ENCODE results near the gene FBXO27.
A peak's percentile ranks its signal among the peaks of the same experiment; 100 is the strongest.

FBXO27 gene

DNA sequence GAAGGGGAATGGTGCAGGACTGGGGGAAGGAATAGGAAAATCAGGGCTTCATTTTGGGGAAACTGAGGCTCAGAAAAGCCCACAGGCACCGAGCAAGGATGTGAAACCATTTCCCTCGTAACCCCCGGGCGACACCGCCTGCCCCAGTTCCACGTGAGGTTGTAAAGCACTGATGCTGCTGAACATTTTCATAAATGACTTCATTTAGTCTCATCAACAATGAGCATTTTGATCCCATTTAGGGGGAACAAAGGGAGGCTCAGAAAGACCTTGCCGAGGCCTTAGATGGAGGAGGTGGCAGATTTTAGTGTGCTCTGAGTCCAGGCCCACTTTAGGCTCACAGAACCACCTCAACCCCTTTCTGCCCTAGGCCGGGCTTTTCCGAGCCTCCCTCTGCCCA, 20.5 kb upstream of the FBXO27 start:
- no peaks in the 10 kb centered on the region; the same call in 1 of the 2 replicates for H3K27me3 ChIP-seq (replicated peaks; ENCODE audit: control insufficient read depth, insufficient read depth, low read length)
- TF ChIP-seq, protein P1, sequence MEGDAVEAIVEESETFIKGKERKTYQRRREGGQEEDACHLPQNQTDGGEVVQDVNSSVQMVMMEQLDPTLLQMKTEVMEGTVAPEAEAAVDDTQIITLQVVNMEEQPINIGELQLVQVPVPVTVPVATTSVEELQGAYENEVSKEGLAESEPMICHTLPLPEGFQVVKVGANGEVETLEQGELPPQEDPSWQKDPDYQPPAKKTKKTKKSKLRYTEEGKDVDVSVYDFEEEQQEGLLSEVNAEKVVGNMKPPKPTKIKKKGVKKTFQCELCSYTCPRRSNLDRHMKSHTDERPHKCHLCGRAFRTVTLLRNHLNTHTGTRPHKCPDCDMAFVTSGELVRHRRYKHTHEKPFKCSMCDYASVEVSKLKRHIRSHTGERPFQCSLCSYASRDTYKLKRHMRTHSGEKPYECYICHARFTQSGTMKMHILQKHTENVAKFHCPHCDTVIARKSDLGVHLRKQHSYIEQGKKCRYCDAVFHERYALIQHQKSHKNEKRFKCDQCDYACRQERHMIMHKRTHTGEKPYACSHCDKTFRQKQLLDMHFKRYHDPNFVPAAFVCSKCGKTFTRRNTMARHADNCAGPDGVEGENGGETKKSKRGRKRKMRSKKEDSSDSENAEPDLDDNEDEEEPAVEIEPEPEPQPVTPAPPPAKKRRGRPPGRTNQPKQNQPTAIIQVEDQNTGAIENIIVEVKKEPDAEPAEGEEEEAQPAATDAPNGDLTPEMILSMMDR (IDR thresholded peaks at IDR 0.05; ENCODE audit: insufficient read depth, low read length, poor library complexity, severe bottlenecking): no peak

GRCh38 chr19:39052243-39052746, 19.9 kb upstream of the FBXO27 start:
- no peaks in the 10 kb centered on the region; the same call in 1 of the 2 replicates for H3K27me3 ChIP-seq (replicated peaks; ENCODE audit: control insufficient read depth, insufficient read depth, low read length)
- H3K4me3 ChIP-seq (replicated peaks; ENCODE audit: low read depth, low read length): no peak overlapping the region
- DNase-seq (ENCODE audit: extremely low read depth, insufficient read length): peak; percentile 49
- H3K36me3 ChIP-seq (ENCODE audit: control insufficient read depth, insufficient read depth, low read length): no peaks in the 10 kb centered on the region
- TF ChIP-seq, protein P1 (IDR thresholded peaks at IDR 0.05; ENCODE audit: insufficient read depth, low read length, poor library complexity, severe bottlenecking): peak; percentile 85

More for the DNA sequence above, 20.5 kb upstream of the FBXO27 start:
- H3K36me3 ChIP-seq (ENCODE audit: control insufficient read depth, insufficient read depth, low read length): no peaks in the 10 kb centered on the region
- no peak for DNase-seq (ENCODE audit: extremely low read depth, insufficient read length)
- no peak overlapping the region for H3K4me3 ChIP-seq (replicated peaks; ENCODE audit: low read depth, low read length)

DNA sequence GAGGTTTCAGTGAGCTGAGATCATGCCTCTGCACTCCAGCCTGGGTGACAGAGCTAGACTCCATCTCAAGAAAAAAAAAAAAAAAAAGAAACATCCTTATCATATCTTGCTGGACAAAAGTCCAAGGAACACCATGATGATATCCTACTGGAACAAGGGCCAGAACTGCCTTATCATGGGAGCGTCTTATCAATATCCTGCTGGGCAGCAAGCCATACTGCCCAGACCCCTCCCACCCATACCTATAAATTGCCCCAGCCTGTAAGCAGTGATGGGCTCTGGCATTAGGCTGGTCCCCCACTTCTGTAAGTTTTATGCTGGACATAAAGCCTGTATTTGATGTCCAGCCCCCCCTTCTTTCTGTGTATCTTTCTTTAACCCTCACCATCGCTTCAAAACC, 14.7 kb upstream of the FBXO27 start:
- TF ChIP-seq, protein P1 (IDR thresholded peaks at IDR 0.05; ENCODE audit: insufficient read depth, low read length, poor library complexity, severe bottlenecking): no peak
- DNase-seq (ENCODE audit: extremely low read depth, insufficient read length): no peak
- no peak overlapping the region for H3K4me3 ChIP-seq (replicated peaks; ENCODE audit: low read depth, low read length)
- H3K36me3 ChIP-seq (ENCODE audit: control insufficient read depth, insufficient read depth, low read length): no peaks in the 10 kb centered on the region
- H3K27me3 ChIP-seq (replicated peaks; ENCODE audit: control insufficient read depth, insufficient read depth, low read length): no peaks in the 10 kb centered on the region

GRCh38 chr19:39046037-39046821, 13.9 kb upstream of the FBXO27 start:
- TF ChIP-seq, protein P1 (IDR thresholded peaks at IDR 0.05; ENCODE audit: insufficient read depth, low read length, poor library complexity, severe bottlenecking): no peak
- no peak for DNase-seq (ENCODE audit: extremely low read depth, insufficient read length)
- Histone ChIP-seq H3K27me3 (replicated peaks; ENCODE audit: control insufficient read depth, insufficient read depth, low read length) (no peaks in the 10 kb centered on the region), H3K36me3 (ENCODE audit: control insufficient read depth, insufficient read depth, low read length) (no peaks in the 10 kb centered on the region), H3K4me3 (replicated peaks; ENCODE audit: low read depth, low read length) (no peak overlapping the region)

GRCh38 chr19:39045506-39045905, 13.2 kb upstream of the FBXO27 start:
- Histone ChIP-seq H3K36me3 (ENCODE audit: control insufficient read depth, insufficient read depth, low read length) (no peaks in the 10 kb centered on the region), H3K27me3 (replicated peaks; ENCODE audit: control insufficient read depth, insufficient read depth, low read length) (no peaks in the 10 kb centered on the region), H3K4me3 (replicated peaks; ENCODE audit: low read depth, low read length) (no peak overlapping the region)
- TF ChIP-seq, protein P1 (IDR thresholded peaks at IDR 0.05; ENCODE audit: insufficient read depth, low read length, poor library complexity, severe bottlenecking): no peak
- no peak for DNase-seq (ENCODE audit: extremely low read depth, insufficient read length)
